Putamen (tissue), 1 donor: ENCODE results near the gene LARGE1.

ENCODE experiments used
- DNase-seq: peaks from one replicate; pipeline ENCODE4 v3.0.0-alpha.2; 2016; ENCODE audit warnings: low spot score

The LARGE1 gene

GRCh38 chr22:33562501-33562900 is 357.8 kb downstream of the LARGE1 start:
- DNase-seq, result no peak

DNA sequence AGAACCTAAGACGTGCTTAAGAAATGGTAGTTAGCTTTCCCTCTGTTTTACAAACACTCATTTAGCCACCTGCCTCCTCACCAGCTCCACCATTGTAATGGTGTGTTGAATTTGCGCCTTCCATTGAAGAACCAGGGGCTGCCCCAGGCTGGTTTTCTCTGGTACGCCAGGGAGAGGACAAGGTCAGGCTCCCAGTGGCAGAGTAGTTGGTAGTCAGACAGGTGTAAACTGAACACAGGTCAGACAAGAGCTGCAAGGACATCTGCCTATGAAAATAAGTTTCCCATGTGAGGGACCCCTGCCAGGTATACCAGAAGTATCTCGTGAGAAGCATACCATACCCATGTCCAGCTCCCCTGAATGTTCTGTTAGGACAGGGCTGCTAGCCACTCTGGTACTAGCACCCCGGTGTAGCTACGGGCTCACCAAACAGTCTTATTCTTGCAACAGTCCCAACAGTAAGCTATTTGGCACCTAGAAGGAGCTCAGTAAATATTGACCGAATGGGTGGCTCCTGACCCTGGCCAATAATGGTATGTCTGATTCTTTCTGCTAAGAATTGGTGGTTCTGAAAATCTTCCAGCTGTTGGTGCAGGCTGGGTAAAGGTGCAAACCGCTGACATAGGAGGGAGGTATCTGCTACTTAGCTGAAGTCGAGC is 359.0 kb downstream of the LARGE1 start:
- no peak for DNase-seq

DNA sequence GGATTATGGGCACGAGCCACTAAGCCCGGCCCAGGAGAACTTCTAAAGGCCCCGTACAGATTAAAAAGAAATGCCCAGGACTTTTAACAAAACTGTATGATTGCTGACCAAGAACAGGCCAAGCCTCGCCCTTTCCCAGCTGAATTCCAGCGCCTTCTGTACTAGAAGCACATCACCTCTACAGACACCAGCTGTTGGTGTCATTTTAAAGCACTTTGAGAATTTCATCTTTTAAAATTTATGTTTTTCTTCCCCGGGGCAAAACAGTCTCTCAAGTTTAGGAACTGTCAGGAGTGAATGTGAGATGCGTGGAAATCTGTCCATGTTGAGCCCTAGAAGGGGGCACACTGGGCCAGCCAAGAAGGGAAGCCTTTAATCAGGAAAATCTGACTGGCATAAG is 362.4 kb downstream of the LARGE1 start:
- DNase-seq, result no peak

DNA sequence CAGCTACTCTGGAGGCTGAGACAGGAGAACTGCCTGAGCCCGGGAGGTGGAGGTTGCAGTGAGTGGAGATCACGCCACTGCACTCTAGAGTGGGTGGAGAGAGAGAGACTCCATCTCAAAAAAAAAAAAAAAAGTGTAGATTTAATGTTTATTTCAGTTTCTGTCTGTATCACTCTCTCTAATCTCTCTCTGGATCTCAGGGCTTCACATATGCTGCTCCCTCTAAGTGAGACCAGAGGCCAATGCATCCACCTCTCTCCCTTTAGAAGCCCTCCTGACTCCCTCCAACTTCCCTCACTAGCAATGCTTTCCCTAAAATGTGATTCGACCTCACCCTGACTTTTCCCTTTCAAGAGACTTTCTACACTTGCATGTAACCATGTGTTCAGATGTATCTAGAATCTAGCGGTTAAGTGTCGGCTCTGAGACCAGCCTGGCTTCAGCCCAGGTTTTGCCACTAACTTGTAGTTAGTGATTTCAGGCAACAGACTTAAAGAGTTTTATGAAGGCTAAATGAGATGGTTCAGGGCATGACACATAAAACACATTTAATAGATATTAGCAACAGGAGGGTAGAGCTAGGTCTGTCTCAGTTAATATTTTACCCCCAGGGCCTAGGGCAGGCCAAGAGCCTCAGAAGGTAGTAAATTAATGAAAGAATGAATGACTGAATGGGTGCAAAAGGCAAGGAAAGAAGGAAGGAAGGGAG is 364.3 kb downstream of the LARGE1 start:
- DNase-seq, result no peak

GRCh38 chr22:33553493-33553892 is 366.8 kb downstream of the LARGE1 start:
- DNase-seq, result no peak

- DNase-seq, result no peak
Observed at GRCh38 chr22:33544707-33545106, 375.6 kb downstream of the LARGE1 start.

- DNase-seq, result no peak
Observed at GRCh38 chr22:33542722-33543121, 377.6 kb downstream of the LARGE1 start.

DNA sequence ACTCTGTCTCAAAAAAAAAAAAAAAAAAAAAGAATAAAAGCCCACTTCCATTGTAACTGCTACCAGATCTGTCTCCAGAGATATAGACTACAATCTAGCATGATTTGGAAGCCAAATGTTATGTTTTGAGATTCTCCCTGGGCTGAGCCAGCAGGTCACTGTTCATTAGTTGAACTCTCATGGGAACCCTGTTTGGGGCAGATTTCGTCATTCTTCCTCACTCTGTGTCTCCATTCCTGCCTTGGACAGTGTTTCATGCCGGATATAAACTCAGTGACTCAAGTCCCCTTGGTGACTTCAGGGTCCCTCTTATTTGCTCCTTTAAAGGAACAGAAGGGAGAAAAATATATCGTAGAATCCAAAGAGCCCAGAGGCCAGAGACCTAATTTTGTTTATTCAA is 378.1 kb downstream of the LARGE1 start:
- DNase-seq, result no peak

- peak; percentile 47 for DNase-seq
Observed at GRCh38 chr22:33539902-33540751, 380.1 kb downstream of the LARGE1 start.

DNA sequence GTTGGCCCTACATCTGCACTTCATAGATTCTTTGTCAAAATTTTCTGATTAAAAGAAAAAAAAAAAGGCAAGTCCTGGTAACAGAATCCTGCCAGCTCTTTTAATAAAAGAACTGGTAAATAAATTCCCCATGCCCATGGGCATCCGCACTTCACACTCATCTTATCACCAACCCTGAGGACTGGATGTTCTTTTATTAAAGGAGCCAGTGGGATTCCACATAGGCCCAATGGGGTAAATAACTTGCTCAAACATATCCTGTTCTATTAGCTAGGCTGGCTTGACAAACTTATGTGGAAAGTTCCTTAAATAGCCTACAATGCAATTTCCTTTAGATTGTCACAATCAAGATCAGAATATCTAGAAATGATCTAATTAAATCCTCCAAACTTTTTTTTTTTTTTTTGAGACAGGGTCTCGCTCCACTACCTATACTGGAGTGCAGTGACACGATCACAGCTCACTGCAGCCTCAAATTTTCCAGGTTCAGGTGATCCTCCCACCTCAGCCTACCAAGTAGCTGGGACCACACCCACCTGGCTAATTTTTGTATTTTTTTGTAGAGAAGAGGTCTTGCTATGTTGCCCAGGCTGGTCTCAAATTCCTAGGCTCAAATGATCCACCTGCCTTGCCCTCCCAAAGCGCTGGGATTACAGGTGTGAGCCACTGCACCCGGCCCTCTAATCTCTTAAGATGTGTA is 380.9 kb downstream of the LARGE1 start:
- DNase-seq, result no peak

DNA sequence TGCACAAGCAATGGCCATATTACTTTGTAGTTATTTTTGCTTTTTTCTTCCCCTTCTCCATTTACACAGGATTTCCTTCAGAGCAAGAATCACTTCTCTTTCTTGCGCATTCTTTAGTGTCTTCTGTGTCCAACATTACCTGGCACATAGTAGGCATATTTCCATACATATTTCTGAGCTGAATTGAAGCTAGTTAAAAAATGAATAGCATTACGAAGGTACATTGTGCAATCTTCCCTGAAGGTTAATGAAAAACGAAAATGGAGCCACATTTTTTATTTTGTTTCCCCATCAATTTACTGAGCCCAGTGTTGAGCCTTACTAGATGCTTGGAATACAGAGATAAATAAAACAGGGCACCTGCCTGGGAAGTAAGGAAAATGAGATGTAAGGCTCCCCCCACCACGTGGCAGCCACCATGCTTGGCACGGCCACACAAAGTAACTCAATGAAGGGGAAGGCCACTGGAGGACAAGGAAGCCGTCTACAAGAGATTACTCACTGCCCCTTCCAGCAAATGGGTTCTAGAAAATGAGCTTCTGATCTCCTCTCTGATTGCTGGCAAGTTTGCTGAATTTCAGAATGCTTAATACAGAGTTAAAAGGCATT is 381.9 kb downstream of the LARGE1 start:
- no peak for DNase-seq

- no peak for DNase-seq
Observed at GRCh38 chr22:33537059-33537458, 383.2 kb downstream of the LARGE1 start.

DNA sequence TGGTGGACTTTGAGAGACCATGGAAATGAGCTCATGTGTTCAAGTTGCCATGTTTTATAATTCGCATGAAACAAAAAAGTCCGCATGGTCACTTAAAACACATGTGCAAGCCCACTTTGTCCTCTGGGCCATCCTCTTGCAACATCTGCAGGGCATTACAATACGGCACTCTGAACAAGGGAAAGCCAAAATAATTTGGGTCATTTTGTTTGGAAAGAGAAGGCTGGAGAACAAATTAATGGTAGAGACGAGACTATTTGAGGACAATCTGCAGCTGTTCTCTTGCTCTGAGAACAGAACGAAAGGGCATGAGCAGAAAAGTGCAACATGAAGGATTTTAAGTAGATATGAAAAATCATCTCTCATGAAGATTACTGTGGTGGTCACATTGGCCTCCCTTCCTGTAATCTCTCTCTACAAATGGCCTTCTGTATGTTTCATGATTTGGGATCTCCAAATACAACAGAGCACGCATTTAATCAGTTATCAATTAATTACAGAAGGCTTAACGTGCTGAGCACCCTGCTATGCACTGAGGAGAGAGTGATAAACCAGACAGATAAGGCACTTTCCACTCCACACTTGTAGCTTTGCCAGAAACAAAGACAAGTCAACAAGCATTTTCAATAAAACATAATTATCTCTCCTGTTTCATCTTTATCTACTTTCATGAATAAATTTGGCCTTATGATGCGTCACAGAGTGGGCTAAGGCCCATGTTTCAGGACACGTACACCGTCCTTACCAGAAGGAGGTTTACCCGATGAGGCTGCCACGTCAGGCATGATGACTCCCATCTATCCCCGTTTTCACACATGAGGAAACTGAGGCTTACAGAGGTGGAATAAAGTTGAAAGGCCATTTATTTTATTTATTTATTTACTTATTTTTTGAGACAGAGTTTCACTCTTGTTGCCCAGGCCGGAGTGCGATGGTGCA is 384.1 kb downstream of the LARGE1 start:
- DNase-seq, result no peak

GRCh38 chr22:33529424-33530113 is 390.7 kb downstream of the LARGE1 start:
- no peak for DNase-seq

GRCh38 chr22:33528183-33528582 is 392.1 kb downstream of the LARGE1 start:
- no peak for DNase-seq

DNA sequence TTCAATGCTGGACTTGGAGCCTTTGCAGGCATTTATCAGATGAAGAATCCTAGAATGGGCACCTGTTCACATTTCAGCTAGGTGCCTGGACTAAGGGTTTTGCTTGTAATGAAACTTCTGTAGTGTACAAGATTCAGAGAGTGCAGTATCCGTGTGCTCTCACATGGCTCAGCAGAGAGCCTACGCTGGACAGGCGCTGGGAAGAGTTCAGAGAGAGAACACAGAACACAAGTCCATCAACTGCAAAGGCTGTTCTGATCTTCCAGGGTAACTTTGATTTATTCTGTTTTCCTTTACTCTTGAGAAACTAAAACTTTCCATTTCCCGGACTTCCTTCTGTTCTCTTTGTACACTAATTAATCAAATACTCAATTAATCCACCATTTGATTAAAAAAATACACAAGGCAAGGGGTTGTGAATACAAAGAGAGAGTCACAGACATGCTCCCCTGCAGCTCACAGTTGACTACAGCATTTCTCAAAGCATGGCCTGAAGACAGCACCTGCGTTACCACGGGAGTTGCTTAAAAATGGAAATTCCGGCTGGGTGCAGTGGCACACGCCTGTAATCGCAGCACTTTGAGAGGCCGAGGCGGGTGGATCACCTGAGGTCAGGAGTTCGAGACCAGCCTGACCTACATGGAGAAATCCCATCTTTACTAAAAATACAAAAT is 393.7 kb downstream of the LARGE1 start:
- DNase-seq, result no peak

- no peak for DNase-seq
Observed at GRCh38 chr22:33524511-33525260, 395.6 kb downstream of the LARGE1 start.

DNA sequence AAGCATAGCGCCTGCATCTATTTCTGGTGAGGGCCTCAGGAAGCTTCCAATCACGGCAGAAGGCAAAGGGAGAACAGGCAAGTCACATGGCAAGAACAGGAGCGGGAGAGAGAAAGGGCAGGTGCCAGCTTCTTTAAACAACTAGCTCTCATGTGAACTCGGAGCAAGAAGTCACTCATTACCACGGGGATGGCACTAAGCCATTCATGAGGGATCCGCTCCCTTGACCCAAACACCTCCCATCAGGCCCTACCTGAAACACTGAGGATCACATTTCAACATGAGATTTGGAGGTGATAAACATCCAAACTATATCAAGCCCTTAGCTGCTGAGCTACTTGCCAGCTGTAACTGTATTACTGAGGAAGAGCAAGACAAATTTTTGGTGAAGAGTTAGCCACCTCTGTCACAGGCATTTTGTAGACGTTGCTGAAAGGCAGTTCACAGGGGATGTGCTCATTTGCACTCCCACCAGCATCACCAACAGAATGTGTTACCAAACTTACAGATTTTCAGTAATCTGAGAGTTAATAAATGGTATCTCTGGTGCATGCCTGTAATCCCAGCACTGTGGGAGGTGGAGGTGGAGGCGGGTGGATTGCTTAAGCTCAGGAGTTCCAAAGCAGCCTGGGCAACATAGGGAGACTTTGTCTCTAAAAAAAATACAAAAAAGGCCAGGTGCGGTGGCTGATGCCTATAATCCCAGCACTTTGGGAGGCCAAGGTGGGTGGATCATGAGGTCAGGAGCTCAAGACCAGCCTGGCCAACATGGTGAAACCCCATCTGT is 398.2 kb downstream of the LARGE1 start:
- DNase-seq, result no peak
